Measurements from ENCODE around the gene CDC123. TPM values are rescaled to one million over a fixed set of nuclear protein-coding genes. Genes with fewer than 3 reads are reported as not detected.

CDC123 gene
- total RNA-seq = 113 and 119 TPM in 2 replicates

GRCh38 chr10:12195603-12196506, at the start of gene CDC123, which contains the start of gene NUDT5:
TSS of gene CDC123 (plus strand) at chr10:12196188. CDS start at chr10:12196246, 58 bp downstream.
TSS of gene NUDT5 (minus strand) at chr10:12195891. CDS start at chr10:12186291, 9,600 bp downstream.

Other genes with a start within 250 kb of the CDC123 start
- gene UPF2, start 153.4 kb upstream of the CDC123 start, total RNA-seq = 13.8 and 14.2 TPM in 2 replicates
- gene DHTKD1, start 127.2 kb upstream of the CDC123 start, total RNA-seq = 34.6 and 36.4 TPM in 2 replicates
- gene SEC61A2, start 66.5 kb upstream of the CDC123 start, total RNA-seq = 6.6 and 9.6 TPM in 2 replicates
- gene NUDT5, start 297 bp upstream of the CDC123 start, total RNA-seq = 65.4 and 66.7 TPM in 2 replicates
- 3.9 and 5.7 TPM in 2 replicates for gene CAMK1D, start 153.4 kb downstream of the CDC123 start, total RNA-seq